Stomach (tissue), 9 donors: Measurements from ENCODE around the gene GSE1. TPM values are rescaled to one million over a fixed set of nuclear protein-coding genes. Genes with fewer than 3 reads are reported as not detected.

ENCODE experiments used
- DNase-seq, 2 donors: peaks; one replicate each; pipeline versions ENCODE4 v3.0.0 to v3.0.0-alpha.2; 2013 to 2019
- H3K27ac ChIP-seq, 5 donors: fragments of 200-600 bp in 4 of 5; sonication (generic) in 4 of 5; one replicate each; pipeline ENCODE4 v1.5.1; 2013 to 2019; ENCODE audit warnings: mild to moderate bottlenecking in 1 of 5, moderate library complexity in 1 of 5
- H3K27me3 ChIP-seq, 3 donors: fragments of 200-600 bp; sonication (generic); one replicate each; pipeline ENCODE4 v1.5.1; 2017 to 2019; ENCODE audit warnings: mixed run types in 1 of 3
- H3K36me3 ChIP-seq, 4 donors: fragments of 200-600 bp; sonication (generic); 1 replicate in 3 of 4; 2 replicates in 1 of 4; pipeline ENCODE4 v1.5.1; 2016 to 2019
- H3K4me1 ChIP-seq, 4 donors: fragments of 200-600 bp; sonication (generic); one replicate each; pipeline ENCODE4 v1.5.1; 2016 to 2019
- H3K4me3 ChIP-seq, 4 donors: fragments of 200-600 bp; sonication (generic) in 3 of 4; one replicate each; pipeline ENCODE4 v1.5.1; 2016 to 2019; ENCODE audit warnings: mild to moderate bottlenecking in 1 of 4
- H3K9me3 ChIP-seq, 4 donors: fragments of 200-600 bp; sonication (generic); one replicate each; pipeline ENCODE4 v1.5.1; 2016 to 2019
- EP300 ChIP-seq: sonication (generic); formaldehyde crosslinking; IDR thresholded peaks from one replicate; pipeline ENCODE4 v1.6.1; 2017; ENCODE audit warnings: antibody characterized with exemption
- POLR2A ChIP-seq, 4 donors: fragments of 450-650 bp; IDR thresholded peaks; one replicate each; pipeline ENCODE4 v1.6.1; 2016; ENCODE audit warnings: antibody characterized with exemption in 4 of 4, control low read depth in 2 of 4, mild to moderate bottlenecking in 1 of 4, moderate library complexity in 1 of 4
- POLR2AphosphoS5 ChIP-seq, 3 donors: sonication (generic); formaldehyde crosslinking; IDR thresholded peaks; one replicate each; pipeline ENCODE4 v1.6.1; 2016; ENCODE audit warnings: antibody characterized with exemption in 3 of 3
- WGBS, 5 donors: extraction: QIAGEN DNeasy Blood & Tissue Kit in 3 of 5; methylation state at CpG; one replicate each; pipeline versions ENCODE4 v1.1.5 to v1.1.7; 2013 to 2018; 5-methylcytosine and 5-hydroxymethylcytosine counted together
- intact Hi-C: fragments of 100-400 bp; cut with DNase I; formaldehyde crosslinking; loops from one replicate; pipeline ENCODE4 v1.15.1; 2023; ENCODE audit warnings: low total_unique reads
- polyA plus RNA-seq, 3 donors: library from polyadenylated mRNA; stranded (reverse); fragments of 200-250 nt; gene quantifications; one replicate each; pipeline ENCODE4 v1.2.3, GENCODE V29; 2013
- total RNA-seq, 5 donors: library from RNA; depleted of rRNA; stranded (reverse); fragments of >200 nt; gene quantifications; one replicate each; pipeline versions ENCODE4 v1.1.0 to v1.2.3, GENCODE V29; 2014 to 2016
- TF ChIP-seq, protein P1 (sequence below), 7 experiments: fragments of 450-650 bp in 4 of 7; fragments of 200-600 bp in 3 of 7; sonication (generic) in 3 of 7; IDR thresholded peaks; one replicate each; pipeline ENCODE4 v1.5.1; 2016 to 2019; ENCODE audit warnings: antibody characterized with exemption in 7 of 7, control low read depth in 2 of 7, mild to moderate bottlenecking in 1 of 7
- donor health status: healthy with polysubstance abuse.
- donor health status: Bipolar disorder and iron deficiency.
- donor health status: healthy.

GSE1 gene
- total and polyA plus RNA-seq, 8 donors = 11.8 to 294 (median 93.0) TPM

DNA sequence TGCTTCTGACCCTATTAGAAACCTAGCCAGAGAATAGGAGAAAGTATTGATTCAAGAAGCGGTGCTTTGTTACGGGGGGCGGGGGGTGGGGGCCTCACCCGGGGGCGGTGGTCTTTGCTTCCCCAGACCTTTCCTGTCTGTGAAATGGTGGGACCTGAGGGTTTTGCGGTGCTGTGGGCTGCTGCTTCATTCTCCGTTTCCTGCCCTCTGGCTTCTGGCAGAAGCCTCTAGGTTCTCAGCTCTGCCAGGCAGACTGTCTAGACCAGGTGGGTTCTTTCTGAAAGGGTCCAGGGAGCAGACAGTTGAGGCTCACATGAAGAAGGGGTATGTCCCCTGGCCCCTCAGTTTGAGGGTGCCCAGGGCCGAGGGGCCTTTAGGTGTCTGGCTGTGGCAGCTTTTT, 14.0 kb downstream of the GSE1 start:
- DNase-seq = no peak
- Histone ChIP-seq H3K4me3 (no peak overlapping the region), H3K4me1 (peaks cover 71 to 87% (median 77%) of the 10 kb centered on the region in 4 donors), H3K36me3 (peaks cover 0 to 24% (median 2%) of the 10 kb centered on the region in 4 donors), H3K9me3 (peaks cover 0 to 9% (median 3%) of the 10 kb centered on the region in 4 donors), H3K27me3 (no peaks in the 10 kb centered on the region), H3K27ac (peak overlapping the region in 1 of 5 donors; percentile 52)
- intact Hi-C loops = no loop called here
- WGBS, 5 donors = 32 to 53% (median 42%) methylated on average over 8 of the region's 8 CpGs
- TF ChIP-seq, protein P1, sequence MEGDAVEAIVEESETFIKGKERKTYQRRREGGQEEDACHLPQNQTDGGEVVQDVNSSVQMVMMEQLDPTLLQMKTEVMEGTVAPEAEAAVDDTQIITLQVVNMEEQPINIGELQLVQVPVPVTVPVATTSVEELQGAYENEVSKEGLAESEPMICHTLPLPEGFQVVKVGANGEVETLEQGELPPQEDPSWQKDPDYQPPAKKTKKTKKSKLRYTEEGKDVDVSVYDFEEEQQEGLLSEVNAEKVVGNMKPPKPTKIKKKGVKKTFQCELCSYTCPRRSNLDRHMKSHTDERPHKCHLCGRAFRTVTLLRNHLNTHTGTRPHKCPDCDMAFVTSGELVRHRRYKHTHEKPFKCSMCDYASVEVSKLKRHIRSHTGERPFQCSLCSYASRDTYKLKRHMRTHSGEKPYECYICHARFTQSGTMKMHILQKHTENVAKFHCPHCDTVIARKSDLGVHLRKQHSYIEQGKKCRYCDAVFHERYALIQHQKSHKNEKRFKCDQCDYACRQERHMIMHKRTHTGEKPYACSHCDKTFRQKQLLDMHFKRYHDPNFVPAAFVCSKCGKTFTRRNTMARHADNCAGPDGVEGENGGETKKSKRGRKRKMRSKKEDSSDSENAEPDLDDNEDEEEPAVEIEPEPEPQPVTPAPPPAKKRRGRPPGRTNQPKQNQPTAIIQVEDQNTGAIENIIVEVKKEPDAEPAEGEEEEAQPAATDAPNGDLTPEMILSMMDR (IDR thresholded peaks at IDR 0.05) = no peak
- TF ChIP-seq POLR2A (IDR thresholded peaks at IDR 0.05) (no peak), POLR2AphosphoS5 (IDR thresholded peaks at IDR 0.05) (no peak), EP300 (no peak)

DNA sequence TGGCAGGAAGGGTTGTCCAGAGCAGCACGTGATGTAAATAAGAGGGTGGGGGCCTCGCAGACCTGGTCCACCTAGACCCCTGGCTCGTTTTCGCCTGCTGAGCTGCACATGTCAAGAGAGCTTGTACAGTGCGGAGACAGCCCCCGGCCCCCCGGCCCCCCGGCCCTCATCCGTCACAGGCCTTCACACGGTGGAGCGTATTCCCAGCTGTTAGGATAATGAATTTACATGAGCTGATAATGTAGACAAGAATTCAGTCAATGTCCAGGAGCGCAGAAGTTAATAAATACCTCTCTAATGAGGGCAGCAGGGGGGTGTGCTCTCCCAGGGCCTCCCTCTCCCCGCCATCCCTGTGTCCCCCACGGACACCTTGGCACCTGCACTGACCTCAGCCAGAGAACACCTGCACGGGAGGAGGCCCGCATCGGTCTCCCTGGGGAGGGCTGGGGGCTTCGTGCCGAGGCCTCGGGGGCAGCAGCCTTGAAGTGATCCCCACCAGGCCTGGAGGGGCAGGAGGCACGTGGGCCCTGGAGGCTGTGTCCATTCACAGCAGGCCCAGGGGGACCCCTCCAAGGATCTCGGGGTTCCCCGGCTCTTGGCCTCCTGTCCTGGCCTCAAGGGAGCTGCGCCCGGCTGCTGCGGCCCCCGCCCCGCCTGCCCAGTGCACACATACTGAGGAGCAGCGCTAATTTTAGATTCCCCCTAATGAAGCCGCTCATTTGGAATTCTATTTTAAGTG, 14.6 kb downstream of the GSE1 start:
- Histone ChIP-seq H3K4me3 (no peak overlapping the region), H3K4me1 (peaks cover 69 to 87% (median 76%) of the 10 kb centered on the region in 4 donors), H3K27ac (peak overlapping the region in 2 of 5 donors; percentile 1 to 56), H3K9me3 (peaks cover 0 to 9% (median 3%) of the 10 kb centered on the region in 4 donors), H3K27me3 (no peaks in the 10 kb centered on the region), H3K36me3 (peaks cover 0 to 24% (median 2%) of the 10 kb centered on the region in 4 donors)
- intact Hi-C loops = no loop called here
- 72 to 80% (median 77%) methylated on average over 19 to 30 of the region's 30 CpGs for WGBS, 5 donors
- DNase-seq = peak in 1 of 2 donors; percentile 54
- TF ChIP-seq POLR2AphosphoS5 (IDR thresholded peaks at IDR 0.05) (no peak), POLR2A (IDR thresholded peaks at IDR 0.05) (no peak), EP300 (no peak)
- TF ChIP-seq, protein P1 (IDR thresholded peaks at IDR 0.05) = no peak

DNA sequence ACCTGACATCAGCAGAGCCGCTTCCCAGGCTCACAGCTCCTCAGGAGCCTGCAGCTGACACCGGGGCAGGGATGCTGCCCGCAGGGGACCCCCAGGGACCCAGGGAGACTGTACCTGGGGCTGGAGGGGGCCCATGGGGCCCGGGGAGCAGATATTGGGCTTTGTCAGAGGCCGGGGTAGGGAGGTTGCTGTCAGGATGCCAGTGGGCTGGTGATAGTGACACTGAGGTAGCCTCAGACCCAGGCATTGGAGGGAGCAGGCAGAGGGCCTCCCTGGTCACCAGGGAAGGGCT, 15.1 kb downstream of the GSE1 start:
- intact Hi-C loops = no loop called here
- TF ChIP-seq POLR2A (IDR thresholded peaks at IDR 0.05) (no peak), EP300 (no peak), POLR2AphosphoS5 (IDR thresholded peaks at IDR 0.05) (no peak)
- TF ChIP-seq, protein P1 (IDR thresholded peaks at IDR 0.05) = no peak
- H3K9me3 ChIP-seq = peaks cover 0 to 9% (median 3%) of the 10 kb centered on the region in 4 donors
- peak overlapping the region in 1 of 5 donors; percentile 56 for H3K27ac ChIP-seq
- 80 to 95% (median 92%) methylated on average over 1 to 5 of the region's 5 CpGs for WGBS, 5 donors
- no peak for DNase-seq
- H3K4me3 ChIP-seq = no peak overlapping the region
- H3K27me3 ChIP-seq = no peaks in the 10 kb centered on the region
- H3K4me1 ChIP-seq = peaks cover 64 to 87% (median 77%) of the 10 kb centered on the region in 4 donors
- H3K36me3 ChIP-seq = peaks cover 0 to 24% (median 2%) of the 10 kb centered on the region in 4 donors

DNA sequence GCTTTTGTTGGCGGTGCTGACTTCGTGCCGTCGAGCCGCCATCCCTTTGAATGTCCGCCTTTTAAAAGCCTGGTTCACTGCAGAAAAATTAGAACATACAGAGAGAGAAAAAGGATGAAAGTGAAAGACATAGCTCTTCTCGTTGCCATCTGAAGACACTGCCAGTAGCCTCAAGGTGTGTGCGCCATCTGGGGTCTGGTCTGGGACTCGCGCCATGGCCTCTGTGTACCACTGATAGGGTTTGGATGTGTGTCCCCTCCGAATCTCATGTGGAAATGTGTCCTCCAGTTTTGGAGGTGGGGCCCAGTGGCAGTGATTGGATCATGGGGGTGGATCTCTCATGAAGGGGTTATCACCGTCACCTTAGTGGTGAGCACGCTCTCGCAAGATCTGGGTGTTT, 15.5 kb downstream of the GSE1 start:
- DNase-seq = no peak
- TF ChIP-seq EP300 (no peak), POLR2AphosphoS5 (IDR thresholded peaks at IDR 0.05) (no peak), POLR2A (IDR thresholded peaks at IDR 0.05) (no peak)
- TF ChIP-seq, protein P1 (IDR thresholded peaks at IDR 0.05) = no peak
- intact Hi-C loops = no loop called here
- Histone ChIP-seq H3K4me3 (no peak overlapping the region), H3K36me3 (peaks cover 0 to 25% (median 3%) of the 10 kb centered on the region in 4 donors), H3K27ac (no peak overlapping the region), H3K4me1 (peaks cover 62 to 87% (median 77%) of the 10 kb centered on the region in 4 donors), H3K9me3 (peaks cover 0 to 9% (median 3%) of the 10 kb centered on the region in 4 donors), H3K27me3 (no peaks in the 10 kb centered on the region)
- 90 to 97% (median 95%) methylated on average over 14 of the region's 14 CpGs for whole genome bisulfite sequencing, 5 donors
